Transverse colon (tissue), 4 donors: Measurements from ENCODE around the gene NLRC5. TPM values are rescaled to one million over a fixed set of nuclear protein-coding genes. Genes with fewer than 3 reads are reported as not detected.

Source experiments
- DNase-seq: peaks from one replicate; pipeline ENCODE4 v3.0.0-alpha.2; 2019
- H3K27ac ChIP-seq, 4 donors: fragments of 200-600 bp; sonication (generic); 2 replicates each; pipeline ENCODE4 v1.5.1; 2016 to 2018; ENCODE audit warnings: inconsistent platforms in 4 of 4
- H3K27me3 ChIP-seq: fragments of 200-600 bp; sonication (generic); 2 replicates; pipeline ENCODE4 v1.5.1; 2017; ENCODE audit warnings: inconsistent platforms
- H3K36me3 ChIP-seq, 4 donors: fragments of 200-600 bp; sonication (generic); 2 replicates each; pipeline ENCODE4 v1.5.1; 2017 to 2019; ENCODE audit warnings: inconsistent platforms in 4 of 4
- H3K4me1 ChIP-seq, 4 donors: fragments of 200-600 bp; sonication (generic); 2 replicates each; pipeline ENCODE4 v1.5.1; 2017 to 2020; ENCODE audit warnings: inconsistent platforms in 4 of 4
- H3K4me3 ChIP-seq, 4 donors: fragments of 200-600 bp; sonication (generic); 1 replicate in 1 of 4; 2 replicates in 3 of 4; pipeline versions ENCODE4 v1.5.1 to v1.6.1; 2017 to 2019; ENCODE audit warnings: inconsistent platforms in 4 of 4
- H3K9me3 ChIP-seq, 2 donors: fragments of 200-600 bp; sonication (generic); 2 replicates each; pipeline ENCODE4 v1.5.1; 2017 to 2019; ENCODE audit warnings: inconsistent platforms in 2 of 2
- CTCF ChIP-seq, 5 experiments: fragments of 200-600 bp in 3 of 5; fragments of 450-650 bp in 2 of 5; sonication (generic) in 3 of 5; IDR thresholded peaks; 1 replicate in 2 of 5; 2 replicates in 3 of 5; pipeline ENCODE4 v1.5.1; 2016 to 2017; ENCODE audit warnings: antibody characterized with exemption in 5 of 5, inconsistent platforms in 3 of 5, mild to moderate bottlenecking in 2 of 5, moderate library complexity in 1 of 5
- EP300 ChIP-seq: sonication (generic); formaldehyde crosslinking; IDR thresholded peaks from one replicate; pipeline ENCODE4 v1.6.1; 2017; ENCODE audit warnings: antibody characterized with exemption, low read depth
- POLR2A ChIP-seq: fragments of 450-650 bp; IDR thresholded peaks from one replicate; pipeline ENCODE4 v1.6.1; 2016; ENCODE audit warnings: antibody characterized with exemption, mild to moderate bottlenecking, moderate library complexity
- POLR2AphosphoS5 ChIP-seq, 3 donors: sonication (generic); formaldehyde crosslinking; IDR thresholded peaks; one replicate each; pipeline ENCODE4 v1.6.1; 2016; ENCODE audit warnings: antibody characterized with exemption in 3 of 3
- WGBS, 2 donors: methylation state at CpG; one replicate each; pipeline ENCODE4 v1.1.5; 2018; ENCODE audit warnings: low coverage in 1 of 2; 5-methylcytosine and 5-hydroxymethylcytosine counted together
- in situ Hi-C, 4 donors: fragments of 200-750 bp; cut with MboI; loops; one replicate each; pipeline versions ENCODE4 v1.15.0 to v1.15.1; 2017; ENCODE audit warnings: low sequenced_read_pairs in 3 of 4, low pct_ligation_motif_present in 1 of 4, low pct_unique_long_range_greater_than_20kb in 1 of 4
- intact Hi-C: fragments of 100-400 bp; cut with DNase I; formaldehyde crosslinking; loops from one replicate; pipeline ENCODE4 v1.15.1; 2023; ENCODE audit warnings: low total_unique reads
- total RNA-seq, 4 donors: library from RNA; depleted of rRNA; stranded (reverse); fragments of >200 nt; gene quantifications; one replicate each; pipeline ENCODE4 v1.1.0, GENCODE V29; 2016

The NLRC5 gene
- total RNA-seq, 4 donors from 2014 or later: 59.4 to 171 (median 73.6) TPM

- in situ Hi-C loops: no loop called here
- Histone ChIP-seq H3K27ac (no peak overlapping the region), H3K27me3 (no peaks in the 10 kb centered on the region), H3K36me3 (no peaks in the 10 kb centered on the region), H3K4me3 (no peak overlapping the region), H3K9me3 (no peaks in the 10 kb centered on the region), H3K4me1 (peaks cover 0 to 11% (median 2%) of the 10 kb centered on the region in 4 donors)
- DNase-seq: no peak
- intact Hi-C loops: no loop called here
- 79 to 85% methylated on average over 8 to 16 of the region's 16 CpGs for WGBS, 2 donors
- TF ChIP-seq POLR2AphosphoS5 (IDR thresholded peaks at IDR 0.05) (no peak), EP300 (no peak), CTCF (IDR thresholded peaks at IDR 0.05) (no peak), POLR2A (no peak)
Measured at GRCh38 chr16:57102888-57103851, 113.8 kb downstream of the NLRC5 start.

GRCh38 chr16:57104706-57105105 lies 115.3 kb downstream of the NLRC5 start:
- Histone ChIP-seq H3K9me3 (no peaks in the 10 kb centered on the region), H3K4me1 (peaks cover 0 to 11% (median 2%) of the 10 kb centered on the region in 4 donors), H3K4me3 (no peak overlapping the region), H3K36me3 (no peaks in the 10 kb centered on the region), H3K27me3 (no peaks in the 10 kb centered on the region), H3K27ac (no peak overlapping the region)
- DNase-seq: no peak
- TF ChIP-seq POLR2A (no peak), POLR2AphosphoS5 (IDR thresholded peaks at IDR 0.05) (no peak)
- intact Hi-C loops: no loop called here
- in situ Hi-C loops: no loop called here
- WGBS, 2 donors: 61 to 69% methylated on average over 3 of the region's 3 CpGs

- H3K4me3 ChIP-seq: no peak overlapping the region
- whole genome bisulfite sequencing, 2 donors: 89 to 93% methylated on average over 2 to 7 of the region's 7 CpGs
- peaks cover 0 to 7% (median 2%) of the 10 kb centered on the region in 4 donors for H3K4me1 ChIP-seq
- H3K27ac ChIP-seq: no peak overlapping the region
- intact Hi-C loops (no loop called here), in situ Hi-C loops (no loop called here)
- DNase-seq: no peak
- H3K36me3 ChIP-seq: no peaks in the 10 kb centered on the region
- TF ChIP-seq CTCF (IDR thresholded peaks at IDR 0.05) (no peak), POLR2AphosphoS5 (IDR thresholded peaks at IDR 0.05) (no peak), POLR2A (no peak), EP300 (no peak)
- no peaks in the 10 kb centered on the region for H3K9me3 ChIP-seq
- H3K27me3 ChIP-seq: no peaks in the 10 kb centered on the region
Measured at GRCh38 chr16:57105184-57105583, 115.8 kb downstream of the NLRC5 start.

GRCh38 chr16:57106767-57107166 lies 117.4 kb downstream of the NLRC5 start:
- Histone ChIP-seq H3K9me3 (no peaks in the 10 kb centered on the region), H3K4me1 (peaks cover 0 to 12% (median 4%) of the 10 kb centered on the region in 4 donors), H3K36me3 (no peaks in the 10 kb centered on the region), H3K27me3 (no peaks in the 10 kb centered on the region), H3K4me3 (no peak overlapping the region), H3K27ac (no peak overlapping the region)
- WGBS, 2 donors: 88% methylated on average over 2 of the region's 2 CpGs; no CpG with 5 or more reads in 1 of the 2 donors
- TF ChIP-seq POLR2AphosphoS5 (IDR thresholded peaks at IDR 0.05) (no peak), POLR2A (no peak), CTCF (IDR thresholded peaks at IDR 0.05) (no peak), EP300 (no peak)
- intact Hi-C loops (no loop called here), in situ Hi-C loops (no loop called here)
- DNase-seq: no peak
